ENCODE measurements around the gene CCNDBP1.
"Not testable (repeated sequence)": the region's sequence is repeated elsewhere in the genome, so short reads cannot be mapped to it uniquely, and the experiment has no call there.

Gene CCNDBP1

GRCh38 chr15:43225201-43225949 lies 40.2 kb downstream of the CCNDBP1 start:
- H3K9ac ChIP-seq (ENCODE audit: low read depth, low read length) = no peak overlapping the region
- no peak for TF ChIP-seq EZH2 (IDR thresholded peaks at IDR 0.05; ENCODE audit: borderline replicate concordance, low read depth, low read length, severe bottlenecking)
- TF ChIP-seq, protein P1, sequence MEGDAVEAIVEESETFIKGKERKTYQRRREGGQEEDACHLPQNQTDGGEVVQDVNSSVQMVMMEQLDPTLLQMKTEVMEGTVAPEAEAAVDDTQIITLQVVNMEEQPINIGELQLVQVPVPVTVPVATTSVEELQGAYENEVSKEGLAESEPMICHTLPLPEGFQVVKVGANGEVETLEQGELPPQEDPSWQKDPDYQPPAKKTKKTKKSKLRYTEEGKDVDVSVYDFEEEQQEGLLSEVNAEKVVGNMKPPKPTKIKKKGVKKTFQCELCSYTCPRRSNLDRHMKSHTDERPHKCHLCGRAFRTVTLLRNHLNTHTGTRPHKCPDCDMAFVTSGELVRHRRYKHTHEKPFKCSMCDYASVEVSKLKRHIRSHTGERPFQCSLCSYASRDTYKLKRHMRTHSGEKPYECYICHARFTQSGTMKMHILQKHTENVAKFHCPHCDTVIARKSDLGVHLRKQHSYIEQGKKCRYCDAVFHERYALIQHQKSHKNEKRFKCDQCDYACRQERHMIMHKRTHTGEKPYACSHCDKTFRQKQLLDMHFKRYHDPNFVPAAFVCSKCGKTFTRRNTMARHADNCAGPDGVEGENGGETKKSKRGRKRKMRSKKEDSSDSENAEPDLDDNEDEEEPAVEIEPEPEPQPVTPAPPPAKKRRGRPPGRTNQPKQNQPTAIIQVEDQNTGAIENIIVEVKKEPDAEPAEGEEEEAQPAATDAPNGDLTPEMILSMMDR (IDR thresholded peaks at IDR 0.05; ENCODE audit: borderline replicate concordance, extremely low read depth, low read length, poor library complexity, severe bottlenecking) = peak; percentile 79
- ATAC-seq (ENCODE audit: insufficient read depth, low read depth) = peak; percentile 98
- no peak overlapping the region for H3K27ac ChIP-seq (ENCODE audit: low read length)
- H2AFZ ChIP-seq (ENCODE audit: low read depth, low read length) = 0 out of 2 replicates have a peak overlapping the region, but pooled peaks have one; percentile 16
- no peaks in the 10 kb centered on the region for H3K36me3 ChIP-seq (ENCODE audit: insufficient read depth, low read length)
- no peak overlapping the region for H3K4me2 ChIP-seq (ENCODE audit: insufficient read depth, low read length)
- H3K27me3 ChIP-seq (ENCODE audit: insufficient read depth, low read length, poor library complexity) = peaks cover 6% of the 10 kb centered on the region
- DNase-seq = peak; percentile 49
- no peaks in the 10 kb centered on the region for H3K9me3 ChIP-seq (ENCODE audit: insufficient read depth, low read length, severe bottlenecking)
- H4K20me1 ChIP-seq (ENCODE audit: insufficient read depth, low read length) = no peaks in the 10 kb centered on the region
- H3K4me1 ChIP-seq (ENCODE audit: insufficient read depth, low read length) = no peaks in the 10 kb centered on the region
- H3K4me3 ChIP-seq (ENCODE audit: low read depth in 1 of 2, low read length in 2 of 2) = no peak overlapping the region
- no peaks in the 10 kb centered on the region for H3K79me2 ChIP-seq (ENCODE audit: insufficient read depth, low read length)

GRCh38 chr15:43225950-43226255 lies 40.7 kb downstream of the CCNDBP1 start:
- peak; percentile 12 for DNase-seq
- H3K4me3 ChIP-seq (ENCODE audit: low read depth in 1 of 2, low read length in 2 of 2); H3K27me3 ChIP-seq (ENCODE audit: insufficient read depth, low read length, poor library complexity); H3K36me3 ChIP-seq (ENCODE audit: insufficient read depth, low read length); H3K9ac ChIP-seq (ENCODE audit: low read depth, low read length); H3K4me2 ChIP-seq (ENCODE audit: insufficient read depth, low read length); ATAC-seq (ENCODE audit: insufficient read depth, low read depth); H3K4me1 ChIP-seq (ENCODE audit: insufficient read depth, low read length); H3K27ac ChIP-seq (ENCODE audit: low read length); H3K79me2 ChIP-seq (ENCODE audit: insufficient read depth, low read length); H4K20me1 ChIP-seq (ENCODE audit: insufficient read depth, low read length); H3K9me3 ChIP-seq (ENCODE audit: insufficient read depth, low read length, severe bottlenecking): not testable (repeated sequence)
- 0 out of 2 replicates have a peak overlapping the region, but pooled peaks have one; percentile 16 for H2AFZ ChIP-seq (ENCODE audit: low read depth, low read length)

DNA sequence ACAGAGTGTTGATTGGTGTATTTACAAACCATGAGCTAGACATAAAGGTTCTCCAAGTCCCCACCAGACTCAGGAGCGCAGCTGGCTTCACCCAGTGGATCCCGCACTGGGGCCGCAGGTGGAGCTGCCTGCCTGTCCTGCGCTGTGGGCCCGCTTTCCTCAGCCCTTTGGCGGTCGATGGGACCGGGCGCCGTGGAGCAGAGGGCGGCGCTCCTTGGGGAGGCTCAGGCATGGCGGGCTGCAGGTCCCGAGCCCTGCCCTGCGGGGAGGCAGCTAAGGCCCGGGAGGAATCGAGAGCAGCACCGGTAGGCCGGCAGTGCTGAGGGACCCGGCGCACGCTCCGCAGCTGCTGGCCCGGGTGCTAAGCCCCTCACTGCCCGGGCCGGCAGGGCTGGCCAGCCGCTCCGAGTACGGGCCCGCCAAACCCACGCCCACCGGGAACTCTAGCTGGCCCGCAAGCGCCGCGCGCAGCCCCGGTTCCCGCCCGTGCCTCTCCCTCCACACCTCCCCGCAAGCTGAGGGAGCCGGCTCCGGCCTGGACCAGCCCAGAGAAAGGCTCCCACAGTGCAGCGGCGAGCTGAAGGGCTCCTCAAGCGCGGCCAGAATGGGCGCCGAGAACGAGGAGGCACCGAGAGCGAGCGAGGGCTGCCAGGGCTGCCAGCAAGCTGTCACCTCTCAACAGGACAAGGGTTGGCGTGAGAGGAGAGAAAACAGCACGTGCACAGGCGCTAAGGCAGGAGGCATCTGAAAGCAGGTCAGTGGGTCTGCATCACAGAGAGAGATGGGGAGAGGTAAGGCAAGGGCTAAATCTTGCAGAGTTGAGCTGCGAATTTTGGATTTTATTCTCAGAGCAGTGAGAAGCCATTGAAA lies 41.5 kb downstream of the CCNDBP1 start:
- H3K9ac ChIP-seq (ENCODE audit: low read depth, low read length) = no peak overlapping the region
- H3K9me3 ChIP-seq (ENCODE audit: insufficient read depth, low read length, severe bottlenecking) = no peaks in the 10 kb centered on the region
- H3K4me3 ChIP-seq (ENCODE audit: low read depth in 1 of 2, low read length in 2 of 2) = no peak overlapping the region
- ATAC-seq (ENCODE audit: insufficient read depth, low read depth) (no peak), DNase-seq (no peak)
- no peaks in the 10 kb centered on the region for H4K20me1 ChIP-seq (ENCODE audit: insufficient read depth, low read length)
- no peak overlapping the region for H3K27ac ChIP-seq (ENCODE audit: low read length)
- peaks cover 6% of the 10 kb centered on the region for H3K27me3 ChIP-seq (ENCODE audit: insufficient read depth, low read length, poor library complexity)
- no peak overlapping the region for H2AFZ ChIP-seq (ENCODE audit: low read depth, low read length)
- H3K79me2 ChIP-seq (ENCODE audit: insufficient read depth, low read length) = no peaks in the 10 kb centered on the region
- TF ChIP-seq EZH2 (IDR thresholded peaks at IDR 0.05; ENCODE audit: borderline replicate concordance, low read depth, low read length, severe bottlenecking) = no peak
- TF ChIP-seq, protein P1 (IDR thresholded peaks at IDR 0.05; ENCODE audit: borderline replicate concordance, extremely low read depth, low read length, poor library complexity, severe bottlenecking) = no peak
- no peak overlapping the region for H3K4me2 ChIP-seq (ENCODE audit: insufficient read depth, low read length)
- no peaks in the 10 kb centered on the region for H3K36me3 ChIP-seq (ENCODE audit: insufficient read depth, low read length)
- H3K4me1 ChIP-seq (ENCODE audit: insufficient read depth, low read length) = no peaks in the 10 kb centered on the region

DNA sequence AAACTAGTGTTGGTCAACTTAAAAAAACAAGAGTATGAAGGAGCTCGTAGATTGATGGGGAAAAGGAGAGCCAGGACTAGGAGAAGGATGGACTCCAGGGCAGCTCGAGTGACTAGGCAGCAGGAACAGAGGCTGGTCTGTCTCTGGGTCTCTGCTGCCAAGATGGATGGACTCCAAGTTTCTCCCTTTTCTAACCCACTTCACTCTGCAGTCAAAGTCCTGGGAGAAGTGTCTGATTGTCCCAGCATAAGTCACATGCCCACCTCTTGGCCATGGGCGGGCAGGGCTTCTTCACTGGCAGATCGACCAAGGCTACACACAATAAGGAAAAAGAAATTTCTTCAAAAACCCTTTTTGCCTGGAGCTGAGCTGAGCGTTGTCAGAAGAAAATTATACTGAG lies 44.8 kb downstream of the CCNDBP1 start:
- Histone ChIP-seq H3K27ac (ENCODE audit: low read length) (no peak overlapping the region), H3K4me2 (ENCODE audit: insufficient read depth, low read length) (no peak overlapping the region), H3K4me3 (ENCODE audit: low read depth in 1 of 2, low read length in 2 of 2) (no peak overlapping the region), H3K36me3 (ENCODE audit: insufficient read depth, low read length) (no peaks in the 10 kb centered on the region), H3K27me3 (ENCODE audit: insufficient read depth, low read length, poor library complexity) (peaks cover 7% of the 10 kb centered on the region), H2AFZ (ENCODE audit: low read depth, low read length) (no peak overlapping the region), H3K4me1 (ENCODE audit: insufficient read depth, low read length) (no peaks in the 10 kb centered on the region), H3K9me3 (ENCODE audit: insufficient read depth, low read length, severe bottlenecking) (no peaks in the 10 kb centered on the region), H3K9ac (ENCODE audit: low read depth, low read length) (no peak overlapping the region), H3K79me2 (ENCODE audit: insufficient read depth, low read length) (no peaks in the 10 kb centered on the region), H4K20me1 (ENCODE audit: insufficient read depth, low read length) (no peaks in the 10 kb centered on the region)
- TF ChIP-seq, protein P1 (IDR thresholded peaks at IDR 0.05; ENCODE audit: borderline replicate concordance, extremely low read depth, low read length, poor library complexity, severe bottlenecking) = no peak
- TF ChIP-seq EZH2 (IDR thresholded peaks at IDR 0.05; ENCODE audit: borderline replicate concordance, low read depth, low read length, severe bottlenecking) = no peak
- DNase-seq (no peak), ATAC-seq (ENCODE audit: insufficient read depth, low read depth) (no peak)

Measured in DND-41 (cell line).